HG02759 (cell line): ENCODE measurements around the gene CPN2.
A peak's percentile ranks its signal among the peaks of the same experiment; 100 is the strongest.

ENCODE experiments used
- ATAC-seq: cut with Tn5 transposase; IDR thresholded peaks from one replicate; pipeline ENCODE4 v1.9.1; 2021; ENCODE audit warnings: mild to moderate bottlenecking, moderate library complexity; ENCODE audit not compliant: unreplicated experiment

Gene CPN2

GRCh38 chr3:194351080-194351672 is at the start of gene CPN2:
CPN2 (minus strand) TSS chr3:194351328; CDS start chr3:194342702, 8,626 bp downstream.
- no peak for ATAC-seq

GRCh38 chr3:194399874-194400411 is 48.8 kb upstream of the CPN2 start:
- ATAC-seq: no peak

- no peak for ATAC-seq
Observed at GRCh38 chr3:194399166-194399565, 48.0 kb upstream of the CPN2 start, which contains the start of gene GP5. GP5 (minus strand) TSS chr3:194399266; CDS start chr3:194398282, 984 bp downstream.

GRCh38 chr3:194397757-194398312 is 46.7 kb upstream of the CPN2 start:
- ATAC-seq: peak; percentile 40

- ATAC-seq: peak; percentile 37
Observed at GRCh38 chr3:194396859-194397756, 46.0 kb upstream of the CPN2 start.

GRCh38 chr3:194396539-194396858 is 45.4 kb upstream of the CPN2 start:
- no peak for ATAC-seq

GRCh38 chr3:194395778-194396538 is 44.8 kb upstream of the CPN2 start:
- ATAC-seq: peak; percentile 3

- no peak for ATAC-seq
Observed at GRCh38 chr3:194395212-194395611, 44.1 kb upstream of the CPN2 start.

- no peak for ATAC-seq
Observed at GRCh38 chr3:194392576-194392975, 41.4 kb upstream of the CPN2 start.

- ATAC-seq: no peak
Observed at GRCh38 chr3:194390835-194391234, 39.7 kb upstream of the CPN2 start.

GRCh38 chr3:194389269-194389668 is 38.1 kb upstream of the CPN2 start:
- ATAC-seq: no peak

GRCh38 chr3:194387926-194388418 is 36.8 kb upstream of the CPN2 start:
- ATAC-seq: no peak

- ATAC-seq: no peak
Observed at GRCh38 chr3:194387276-194387675, 36.1 kb upstream of the CPN2 start.

GRCh38 chr3:194386648-194387047 is 35.5 kb upstream of the CPN2 start:
- ATAC-seq: no peak

- ATAC-seq: no peak
Observed at GRCh38 chr3:194386066-194386465, 34.9 kb upstream of the CPN2 start.

GRCh38 chr3:194384569-194385001 is 33.5 kb upstream of the CPN2 start:
- no peak for ATAC-seq

- ATAC-seq: no peak
Observed at GRCh38 chr3:194384156-194384555, 33.0 kb upstream of the CPN2 start.

- ATAC-seq: no peak
Observed at GRCh38 chr3:194383276-194383940, 32.3 kb upstream of the CPN2 start.

GRCh38 chr3:194382892-194383223 is 31.7 kb upstream of the CPN2 start:
- ATAC-seq: no peak

- no peak for ATAC-seq
Observed at GRCh38 chr3:194382196-194382891, 31.2 kb upstream of the CPN2 start.
